ENCODE data around the gene ABCC2.

Gene ABCC2

GRCh38 chr10:99807786-99808185 lies 25.3 kb downstream of the ABCC2 start:
- in situ Hi-C loops (cut with MboI; ENCODE audit: low sequenced_read_pairs) = no loop called here

GRCh38 chr10:99808270-99808669 lies 25.8 kb downstream of the ABCC2 start:
- in situ Hi-C loops (cut with MboI; ENCODE audit: low sequenced_read_pairs) = no loop called here

GRCh38 chr10:99809481-99809880 lies 27.0 kb downstream of the ABCC2 start:
- in situ Hi-C loops (cut with MboI; ENCODE audit: low sequenced_read_pairs) = no loop called here

- in situ Hi-C loops (cut with MboI; ENCODE audit: low sequenced_read_pairs) = no loop called here
Measured at GRCh38 chr10:99809931-99810615, 27.6 kb downstream of the ABCC2 start.

GRCh38 chr10:99812177-99812576 lies 29.7 kb downstream of the ABCC2 start:
- in situ Hi-C loops (cut with MboI; ENCODE audit: low sequenced_read_pairs) = no loop called here

GRCh38 chr10:99814143-99814542 lies 31.7 kb downstream of the ABCC2 start:
- in situ Hi-C loops (cut with MboI; ENCODE audit: low sequenced_read_pairs) = no loop called here

GRCh38 chr10:99815621-99816020 lies 33.2 kb downstream of the ABCC2 start:
- in situ Hi-C loops (cut with MboI; ENCODE audit: low sequenced_read_pairs) = no loop called here

GRCh38 chr10:99827936-99828335 lies 45.5 kb downstream of the ABCC2 start:
- in situ Hi-C loops (cut with MboI; ENCODE audit: low sequenced_read_pairs) = no loop called here

GRCh38 chr10:99828464-99828863 lies 46.0 kb downstream of the ABCC2 start:
- in situ Hi-C loops (cut with MboI; ENCODE audit: low sequenced_read_pairs) = no loop called here

GRCh38 chr10:99832439-99832838 lies 50.0 kb downstream of the ABCC2 start:
- in situ Hi-C loops (cut with MboI; ENCODE audit: low sequenced_read_pairs) = no loop called here

GRCh38 chr10:99834410-99834809 lies 52.0 kb downstream of the ABCC2 start:
- in situ Hi-C loops (cut with MboI; ENCODE audit: low sequenced_read_pairs) = no loop called here

- in situ Hi-C loops (cut with MboI; ENCODE audit: low sequenced_read_pairs) = no loop called here
Measured at GRCh38 chr10:99835947-99836346, 53.5 kb downstream of the ABCC2 start.

- in situ Hi-C loops (cut with MboI; ENCODE audit: low sequenced_read_pairs) = no loop called here
Measured at GRCh38 chr10:99836711-99837110, 54.3 kb downstream of the ABCC2 start.

GRCh38 chr10:99840859-99841258 lies 58.4 kb downstream of the ABCC2 start:
- in situ Hi-C loops (cut with MboI; ENCODE audit: low sequenced_read_pairs) = loop anchor here (10.0 kb wide), 1 partner anchor 204 kb away; no protein-coding TSS in a partner anchor

GRCh38 chr10:99841746-99842145 lies 59.3 kb downstream of the ABCC2 start:
- in situ Hi-C loops (cut with MboI; ENCODE audit: low sequenced_read_pairs) = loop anchor here (10.0 kb wide), 1 partner anchor 203 kb away; no protein-coding TSS in a partner anchor

- in situ Hi-C loops (cut with MboI; ENCODE audit: low sequenced_read_pairs) = loop anchor here (10.0 kb wide), 1 partner anchor 201 kb away; no protein-coding TSS in a partner anchor
Measured at GRCh38 chr10:99843310-99843709, 60.9 kb downstream of the ABCC2 start.

GRCh38 chr10:99844433-99844955 lies 62.1 kb downstream of the ABCC2 start:
- in situ Hi-C loops (cut with MboI; ENCODE audit: low sequenced_read_pairs) = loop anchor here (10.0 kb wide), 1 partner anchor 200 kb away; no protein-coding TSS in a partner anchor

GRCh38 chr10:99845837-99846382 lies 63.5 kb downstream of the ABCC2 start:
- in situ Hi-C loops (cut with MboI; ENCODE audit: low sequenced_read_pairs) = loop anchor here (10.0 kb wide), 1 partner anchor 199 kb away; no protein-coding TSS in a partner anchor

- in situ Hi-C loops (cut with MboI; ENCODE audit: low sequenced_read_pairs) = loop anchor here (10.0 kb wide), 1 partner anchor 196 kb away; no protein-coding TSS in a partner anchor
Measured at GRCh38 chr10:99849057-99849456, 66.6 kb downstream of the ABCC2 start.

GRCh38 chr10:99849536-99849935 lies 67.1 kb downstream of the ABCC2 start:
- in situ Hi-C loops (cut with MboI; ENCODE audit: low sequenced_read_pairs) = loop anchor here (10.0 kb wide), 1 partner anchor 195 kb away; no protein-coding TSS in a partner anchor

GRCh38 chr10:99850021-99850766 lies 67.8 kb downstream of the ABCC2 start:
- in situ Hi-C loops (cut with MboI; ENCODE audit: low sequenced_read_pairs) = no loop called here

Measured in HL-60/S4 treated with phorbol 12-myristate 13-acetate at 8.2 ng/mL for 4 days and 3 days (cell line).